ENCODE results near the gene ELOVL1. TPM values are rescaled to one million over a fixed set of nuclear protein-coding genes. Genes with fewer than 3 reads are reported as not detected.

Gene ELOVL1
- total RNA-seq, 2 donors from 2014 or later = 24.4 to 28.3 TPM

DNA sequence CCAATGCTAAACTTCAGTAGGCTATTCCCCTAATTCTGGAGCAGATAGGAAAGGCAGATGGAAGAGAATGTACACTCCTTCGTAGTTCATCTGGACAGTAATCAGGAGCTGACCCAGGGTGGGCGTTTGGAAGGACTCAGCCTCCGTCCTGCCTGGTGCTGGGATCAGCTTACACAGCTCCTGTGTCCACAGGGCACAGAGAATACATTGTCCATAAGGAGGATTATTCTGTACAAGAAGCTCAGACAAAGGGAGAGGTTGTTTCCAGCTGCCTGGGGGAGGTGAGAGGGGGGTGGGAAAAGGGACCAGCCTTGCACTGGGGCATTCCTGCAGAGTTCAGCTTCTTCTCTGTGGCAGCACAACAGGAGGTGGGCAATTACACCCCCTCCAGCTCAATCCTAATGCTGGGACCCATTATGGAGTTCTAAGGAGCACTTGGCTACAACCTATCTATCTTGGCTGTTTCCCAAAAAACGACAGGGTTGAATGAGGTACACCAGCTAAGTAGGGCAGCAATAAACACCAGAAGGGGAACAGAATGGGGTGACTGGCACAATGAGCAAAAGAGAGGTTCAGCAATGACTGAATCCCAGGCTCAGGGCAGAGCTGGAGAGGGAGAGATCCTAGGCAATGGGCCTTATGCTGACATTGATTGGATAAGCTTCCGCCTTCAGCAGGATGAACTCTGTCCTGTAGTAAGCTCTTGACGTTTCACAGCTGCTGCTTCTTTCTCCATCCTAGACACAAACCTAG is 14.4 kb upstream of the ELOVL1 start:
- no peak overlapping the region for H3K27ac ChIP-seq (ENCODE audit: low read depth, low read length)
- H3K9ac ChIP-seq (ENCODE audit: extremely low read depth, low read length, poor library complexity, severe bottlenecking) = no peak overlapping the region
- H3K4me1 Mint-ChIP-seq = no peaks in the 10 kb centered on the region
- no peak for DNase-seq
- no peaks in the 10 kb centered on the region for H3K27me3 Mint-ChIP-seq (ENCODE audit: insufficient read depth)
- no peak overlapping the region for H3K4me3 Mint-ChIP-seq
- no peak overlapping the region for H3K4me3 ChIP-seq (ENCODE audit: low read length)
- TF ChIP-seq, protein P1, sequence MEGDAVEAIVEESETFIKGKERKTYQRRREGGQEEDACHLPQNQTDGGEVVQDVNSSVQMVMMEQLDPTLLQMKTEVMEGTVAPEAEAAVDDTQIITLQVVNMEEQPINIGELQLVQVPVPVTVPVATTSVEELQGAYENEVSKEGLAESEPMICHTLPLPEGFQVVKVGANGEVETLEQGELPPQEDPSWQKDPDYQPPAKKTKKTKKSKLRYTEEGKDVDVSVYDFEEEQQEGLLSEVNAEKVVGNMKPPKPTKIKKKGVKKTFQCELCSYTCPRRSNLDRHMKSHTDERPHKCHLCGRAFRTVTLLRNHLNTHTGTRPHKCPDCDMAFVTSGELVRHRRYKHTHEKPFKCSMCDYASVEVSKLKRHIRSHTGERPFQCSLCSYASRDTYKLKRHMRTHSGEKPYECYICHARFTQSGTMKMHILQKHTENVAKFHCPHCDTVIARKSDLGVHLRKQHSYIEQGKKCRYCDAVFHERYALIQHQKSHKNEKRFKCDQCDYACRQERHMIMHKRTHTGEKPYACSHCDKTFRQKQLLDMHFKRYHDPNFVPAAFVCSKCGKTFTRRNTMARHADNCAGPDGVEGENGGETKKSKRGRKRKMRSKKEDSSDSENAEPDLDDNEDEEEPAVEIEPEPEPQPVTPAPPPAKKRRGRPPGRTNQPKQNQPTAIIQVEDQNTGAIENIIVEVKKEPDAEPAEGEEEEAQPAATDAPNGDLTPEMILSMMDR (conservative IDR thresholded peaks at IDR 0.05) = no peak
- peaks cover 42% of the 10 kb centered on the region for H3K36me3 Mint-ChIP-seq (ENCODE audit: low read depth)
- WGBS, 2 experiments (ENCODE audit: insufficient coverage in 1 of 2, insufficient read length in 1 of 2) = 90 to 100% methylated on average over 1 to 6 of the region's 6 CpGs
- H3K27ac Mint-ChIP-seq = no peak overlapping the region
- no peaks in the 10 kb centered on the region for H3K9me3 Mint-ChIP-seq
- no peaks in the 10 kb centered on the region for H3K4me1 ChIP-seq (ENCODE audit: control insufficient read depth, insufficient read depth, low read length)
- peaks cover 44% of the 10 kb centered on the region for H3K36me3 ChIP-seq (ENCODE audit: control insufficient read depth, insufficient read depth, low read length)
- H3K27me3 ChIP-seq (ENCODE audit: control insufficient read depth, insufficient read depth, low read length, poor library complexity, severe bottlenecking) = no peaks in the 10 kb centered on the region
- H3K9me3 ChIP-seq (ENCODE audit: control insufficient read depth, low read length) = no peaks in the 10 kb centered on the region

DNA sequence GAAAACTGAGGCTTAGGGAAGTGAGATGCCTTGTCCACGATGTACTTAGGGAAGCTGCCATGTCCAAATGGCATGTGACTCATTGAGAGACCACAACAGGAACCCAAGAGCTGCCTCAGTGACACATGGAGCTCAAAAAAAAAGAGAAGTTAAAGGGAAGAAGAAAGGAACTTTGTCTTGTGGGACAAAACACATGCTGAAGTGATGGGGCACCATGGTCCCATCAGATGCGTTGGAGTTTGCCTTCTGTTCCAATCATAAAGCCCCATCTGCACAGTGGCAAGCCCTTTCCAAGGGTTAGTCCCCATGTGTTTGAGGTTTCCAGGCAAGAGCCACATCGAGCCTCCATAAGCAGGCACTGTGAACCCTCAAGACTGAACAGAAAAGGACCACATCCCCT is 13.8 kb upstream of the ELOVL1 start:
- H3K27ac ChIP-seq (ENCODE audit: low read depth, low read length) = no peak overlapping the region
- Mint-ChIP-seq H3K4me1 (no peaks in the 10 kb centered on the region), H3K9me3 (no peaks in the 10 kb centered on the region), H3K27me3 (ENCODE audit: insufficient read depth) (no peaks in the 10 kb centered on the region), H3K27ac (no peak overlapping the region), H3K36me3 (ENCODE audit: low read depth) (peaks cover 41% of the 10 kb centered on the region), H3K4me3 (no peak overlapping the region)
- H3K9ac ChIP-seq (ENCODE audit: extremely low read depth, low read length, poor library complexity, severe bottlenecking) = no peak overlapping the region
- no peaks in the 10 kb centered on the region for H3K4me1 ChIP-seq (ENCODE audit: control insufficient read depth, insufficient read depth, low read length)
- WGBS, 2 experiments (ENCODE audit: insufficient coverage in 1 of 2, insufficient read length in 1 of 2) = 90 to 91% methylated on average over 3 of the region's 3 CpGs
- TF ChIP-seq, protein P1 (conservative IDR thresholded peaks at IDR 0.05) = no peak
- peaks cover 38% of the 10 kb centered on the region for H3K36me3 ChIP-seq (ENCODE audit: control insufficient read depth, insufficient read depth, low read length)
- H3K9me3 ChIP-seq (ENCODE audit: control insufficient read depth, low read length) = no peaks in the 10 kb centered on the region
- H3K27me3 ChIP-seq (ENCODE audit: control insufficient read depth, insufficient read depth, low read length, poor library complexity, severe bottlenecking) = no peaks in the 10 kb centered on the region
- DNase-seq = no peak
- no peak overlapping the region for H3K4me3 ChIP-seq (ENCODE audit: low read length)

DNA sequence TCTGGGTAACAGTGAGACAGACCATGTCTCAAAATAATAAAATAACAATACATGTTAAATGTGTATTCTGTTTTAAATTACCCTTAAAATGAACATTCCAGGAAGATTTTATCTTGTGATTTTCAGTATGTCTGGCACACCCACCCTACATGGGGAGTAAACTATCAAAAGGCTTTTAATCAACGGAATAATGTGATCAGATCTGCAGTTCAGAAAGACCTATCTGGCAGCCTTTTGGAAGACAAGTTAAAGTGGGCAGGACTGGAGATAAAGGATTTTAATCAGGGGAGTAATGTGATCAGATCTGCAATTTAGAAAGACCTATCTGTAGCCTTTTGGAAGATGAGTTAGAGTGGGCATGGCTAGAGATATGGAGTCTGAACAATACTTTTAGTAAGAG is 11.7 kb upstream of the ELOVL1 start:
- no peaks in the 10 kb centered on the region for H3K4me1 ChIP-seq (ENCODE audit: control insufficient read depth, insufficient read depth, low read length)
- H3K9ac ChIP-seq (ENCODE audit: extremely low read depth, low read length, poor library complexity, severe bottlenecking) = no peak overlapping the region
- H3K27me3 ChIP-seq (ENCODE audit: control insufficient read depth, insufficient read depth, low read length, poor library complexity, severe bottlenecking) = no peaks in the 10 kb centered on the region
- Mint-ChIP-seq H3K4me3 (no peak overlapping the region), H3K27ac (no peak overlapping the region), H3K27me3 (ENCODE audit: insufficient read depth) (no peaks in the 10 kb centered on the region), H3K36me3 (ENCODE audit: low read depth) (peaks cover 21% of the 10 kb centered on the region), H3K4me1 (no peaks in the 10 kb centered on the region), H3K9me3 (no peaks in the 10 kb centered on the region)
- TF ChIP-seq, protein P1 (conservative IDR thresholded peaks at IDR 0.05) = no peak
- H3K4me3 ChIP-seq (ENCODE audit: low read length) = no peak overlapping the region
- no peaks in the 10 kb centered on the region for H3K9me3 ChIP-seq (ENCODE audit: control insufficient read depth, low read length)
- no peak overlapping the region for H3K27ac ChIP-seq (ENCODE audit: low read depth, low read length)
- no peak for DNase-seq
- 97 to 100% methylated on average over 1 of the region's 1 CpG for WGBS, 2 experiments (ENCODE audit: insufficient coverage in 1 of 2, insufficient read length in 1 of 2)
- peaks cover 17% of the 10 kb centered on the region for H3K36me3 ChIP-seq (ENCODE audit: control insufficient read depth, insufficient read depth, low read length)

All from endodermal cell (in vitro differentiated cells).